ENCODE results near the gene WNT9A.
"Not testable (repeated sequence)": the region's sequence is repeated elsewhere in the genome, so short reads cannot be mapped to it uniquely, and the experiment has no call there.

DNA sequence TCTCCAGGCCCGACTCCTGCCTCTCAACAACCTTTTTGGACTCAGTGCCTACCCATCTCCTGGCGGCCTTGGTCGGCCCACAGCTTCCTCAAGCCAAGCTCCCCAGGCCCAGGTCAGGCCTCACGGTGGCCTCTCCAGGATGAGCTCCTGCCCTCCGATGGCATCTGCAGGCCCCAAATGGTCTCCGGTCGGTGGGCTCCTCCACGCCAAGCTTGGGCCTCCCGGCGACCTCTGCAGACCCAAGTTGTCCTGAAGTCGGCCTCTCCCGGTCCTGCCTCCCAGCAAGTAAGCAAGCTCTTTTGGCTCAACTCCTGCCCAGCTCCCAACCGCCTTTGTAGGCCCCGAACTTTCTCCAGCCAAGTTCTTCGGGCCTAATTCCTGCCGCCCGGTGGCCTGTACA is 23.5 kb upstream of the WNT9A start:
- TF ChIP-seq CTCF, POLR2AphosphoS5 (IDR thresholded peaks at IDR 0.05): not testable (repeated sequence)
